ENCODE results near the gene OR2T1. TPM values are rescaled to one million over a fixed set of nuclear protein-coding genes. Genes with fewer than 3 reads are reported as not detected.

Gene OR2T1, protein sequence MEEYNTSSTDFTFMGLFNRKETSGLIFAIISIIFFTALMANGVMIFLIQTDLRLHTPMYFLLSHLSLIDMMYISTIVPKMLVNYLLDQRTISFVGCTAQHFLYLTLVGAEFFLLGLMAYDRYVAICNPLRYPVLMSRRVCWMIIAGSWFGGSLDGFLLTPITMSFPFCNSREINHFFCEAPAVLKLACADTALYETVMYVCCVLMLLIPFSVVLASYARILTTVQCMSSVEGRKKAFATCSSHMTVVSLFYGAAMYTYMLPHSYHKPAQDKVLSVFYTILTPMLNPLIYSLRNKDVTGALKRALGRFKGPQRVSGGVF
- not detected in 2 replicates for total RNA-seq
- polyA plus RNA-seq, result not detected in 2 replicates

DNA sequence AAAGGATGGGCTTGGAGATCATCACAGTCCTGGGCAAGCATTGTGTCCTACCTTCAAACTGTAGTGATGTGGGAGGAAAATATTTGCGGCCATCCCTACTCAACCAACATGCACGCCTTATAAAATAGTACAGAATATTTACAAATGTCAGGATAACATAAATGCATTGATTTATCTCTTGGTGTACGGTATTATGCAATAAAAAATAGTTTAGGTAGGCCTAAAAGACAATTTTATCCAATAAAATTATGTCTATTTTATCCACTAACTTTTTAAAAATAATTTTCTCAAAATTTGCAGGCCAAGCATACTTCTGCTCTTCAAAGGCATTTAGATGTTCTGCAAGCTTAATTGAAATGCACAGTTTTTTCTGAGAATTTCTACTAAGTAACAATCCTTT lies at the start of gene OR2T1:
TSS of gene OR2T1 (plus strand) at position 301 of the 400 bp plus-strand sequence. CDS start 3,100 bp downstream, outside the sequence.
- Histone ChIP-seq H3K27me3 (no peaks in the 10 kb centered on the region), H3K9me3 (ENCODE audit: low read depth) (peaks cover 3% of the 10 kb centered on the region), H3K27ac (no peak within 1 kb of the TSS), H3K36me3 (no peaks in the 10 kb centered on the region), H3K4me3 (no peak within 1 kb of the TSS), H3K4me1 (ENCODE audit: low read depth) (no peaks in the 10 kb centered on the region)
- TF ChIP-seq, protein P1, sequence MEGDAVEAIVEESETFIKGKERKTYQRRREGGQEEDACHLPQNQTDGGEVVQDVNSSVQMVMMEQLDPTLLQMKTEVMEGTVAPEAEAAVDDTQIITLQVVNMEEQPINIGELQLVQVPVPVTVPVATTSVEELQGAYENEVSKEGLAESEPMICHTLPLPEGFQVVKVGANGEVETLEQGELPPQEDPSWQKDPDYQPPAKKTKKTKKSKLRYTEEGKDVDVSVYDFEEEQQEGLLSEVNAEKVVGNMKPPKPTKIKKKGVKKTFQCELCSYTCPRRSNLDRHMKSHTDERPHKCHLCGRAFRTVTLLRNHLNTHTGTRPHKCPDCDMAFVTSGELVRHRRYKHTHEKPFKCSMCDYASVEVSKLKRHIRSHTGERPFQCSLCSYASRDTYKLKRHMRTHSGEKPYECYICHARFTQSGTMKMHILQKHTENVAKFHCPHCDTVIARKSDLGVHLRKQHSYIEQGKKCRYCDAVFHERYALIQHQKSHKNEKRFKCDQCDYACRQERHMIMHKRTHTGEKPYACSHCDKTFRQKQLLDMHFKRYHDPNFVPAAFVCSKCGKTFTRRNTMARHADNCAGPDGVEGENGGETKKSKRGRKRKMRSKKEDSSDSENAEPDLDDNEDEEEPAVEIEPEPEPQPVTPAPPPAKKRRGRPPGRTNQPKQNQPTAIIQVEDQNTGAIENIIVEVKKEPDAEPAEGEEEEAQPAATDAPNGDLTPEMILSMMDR (IDR thresholded peaks at IDR 0.05; ENCODE audit: low read depth, low read length), result no peak
- DNase-seq (ENCODE audit: low read depth in 1 of 2, low spot score in 1 of 2), result no peak

DNA sequence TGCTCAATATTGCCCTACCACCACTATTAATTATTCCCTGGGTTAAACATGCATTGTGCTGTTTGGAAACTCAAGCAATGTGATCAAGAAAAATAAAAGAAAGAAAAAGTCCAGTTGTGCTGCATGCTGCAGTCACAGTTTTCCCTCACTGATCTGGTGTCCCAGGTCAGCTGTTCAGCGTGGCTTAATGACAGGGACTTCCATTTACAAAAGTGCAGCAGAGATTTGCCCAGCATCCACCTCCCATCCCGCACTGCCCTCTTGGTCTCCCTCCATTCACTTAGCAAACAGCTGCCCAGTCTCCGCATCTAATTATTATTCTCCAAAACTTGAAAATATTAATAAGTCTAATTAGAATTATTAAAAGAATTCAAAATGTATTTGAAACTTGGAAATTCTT lies 43.4 kb upstream of the OR2T1 start:
- Histone ChIP-seq H3K9me3 (ENCODE audit: low read depth) (no peaks in the 10 kb centered on the region), H3K4me3 (no peak overlapping the region), H3K36me3 (no peaks in the 10 kb centered on the region), H3K27ac (no peak overlapping the region), H3K27me3 (no peaks in the 10 kb centered on the region), H3K4me1 (ENCODE audit: low read depth) (no peaks in the 10 kb centered on the region)
- DNase-seq (ENCODE audit: low read depth in 1 of 2, low spot score in 1 of 2), result no peak
- TF ChIP-seq, protein P1 (IDR thresholded peaks at IDR 0.05; ENCODE audit: low read depth, low read length), result no peak

DNA sequence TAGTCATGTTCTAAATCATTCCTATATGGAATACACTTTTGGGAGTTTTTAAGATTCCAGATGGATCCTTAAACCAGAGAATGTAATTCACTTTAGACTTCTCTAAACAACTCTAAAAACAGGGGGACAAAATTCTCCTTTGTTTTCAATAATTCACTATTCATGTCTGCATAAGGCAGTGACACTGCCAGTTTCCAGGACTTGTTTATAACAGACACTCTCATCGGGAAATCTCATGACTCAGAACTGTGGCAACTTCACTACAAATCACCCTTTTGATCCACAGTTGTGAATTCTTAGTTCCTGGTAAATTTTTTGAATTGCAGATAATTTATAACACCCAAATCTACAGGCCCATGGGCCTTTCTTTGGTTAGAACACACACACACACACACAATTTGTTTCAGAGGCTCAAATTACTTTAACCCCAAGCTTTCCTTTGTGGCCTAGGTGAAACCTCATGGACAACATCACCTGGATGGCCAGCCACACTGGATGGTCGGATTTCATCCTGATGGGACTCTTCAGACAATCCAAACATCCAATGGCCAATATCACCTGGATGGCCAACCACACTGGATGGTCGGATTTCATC lies 41.6 kb upstream of the OR2T1 start, which contains the start of gene OR2T4:
TSS of gene OR2T4 (plus strand) at position 545 of the 595 bp plus-strand sequence. CDS start at position 545, 0 bp downstream.
- Histone ChIP-seq H3K4me1 (ENCODE audit: low read depth) (no peaks in the 10 kb centered on the region), H3K27ac (no peak within 1 kb of the TSS), H3K4me3 (no peak within 1 kb of the TSS), H3K9me3 (ENCODE audit: low read depth) (no peaks in the 10 kb centered on the region), H3K27me3 (no peaks in the 10 kb centered on the region), H3K36me3 (no peaks in the 10 kb centered on the region)
- TF ChIP-seq, protein P1 (IDR thresholded peaks at IDR 0.05; ENCODE audit: low read depth, low read length), result no peak
- no peak for DNase-seq (ENCODE audit: low read depth in 1 of 2, low spot score in 1 of 2)

DNA sequence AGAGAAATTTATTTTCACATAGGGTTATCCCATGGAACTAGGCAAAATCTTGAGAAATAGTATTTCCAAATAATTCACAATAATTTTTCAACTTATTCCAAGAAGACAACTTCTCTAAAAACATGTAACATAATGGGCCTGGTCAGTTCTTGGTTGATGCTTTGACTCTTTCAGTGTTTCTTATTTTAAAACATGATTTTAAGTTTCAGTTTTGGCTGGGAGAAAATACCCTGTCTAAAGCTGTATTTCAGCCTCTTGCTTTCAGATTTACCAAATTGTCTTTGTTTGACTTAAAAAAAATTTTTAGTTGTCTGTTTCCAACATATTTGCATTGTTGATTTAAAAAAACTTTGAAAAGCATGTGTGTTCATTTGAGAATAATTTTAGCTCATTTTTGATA lies 36.2 kb upstream of the OR2T1 start:
- Histone ChIP-seq H3K4me3 (no peak overlapping the region), H3K27ac (no peak overlapping the region), H3K9me3 (ENCODE audit: low read depth) (no peaks in the 10 kb centered on the region), H3K27me3 (no peaks in the 10 kb centered on the region), H3K4me1 (ENCODE audit: low read depth) (no peaks in the 10 kb centered on the region), H3K36me3 (no peaks in the 10 kb centered on the region)
- DNase-seq (ENCODE audit: low read depth in 1 of 2, low spot score in 1 of 2), result no peak
- TF ChIP-seq, protein P1 (IDR thresholded peaks at IDR 0.05; ENCODE audit: low read depth, low read length), result no peak

DNA sequence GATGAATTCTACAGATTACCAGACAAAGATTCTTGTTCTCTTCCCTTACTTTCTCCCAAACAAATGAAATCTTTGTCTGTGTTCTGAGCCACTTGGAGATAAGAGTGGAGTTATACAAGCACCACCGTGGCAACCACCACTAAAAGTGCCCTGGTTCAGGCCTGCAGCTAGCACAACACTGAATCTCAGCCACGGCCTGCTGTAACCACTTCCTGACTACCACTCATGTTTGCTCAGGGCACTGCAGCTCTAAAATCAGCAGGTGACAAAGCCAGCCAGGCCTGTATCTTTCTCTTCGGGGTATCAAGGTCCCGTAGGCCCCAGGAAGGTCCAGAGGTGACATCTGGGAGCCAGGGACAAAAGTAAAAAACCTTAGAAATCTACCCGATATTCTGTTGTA lies 30.5 kb upstream of the OR2T1 start:
- no peaks in the 10 kb centered on the region for H3K27me3 ChIP-seq
- TF ChIP-seq, protein P1 (IDR thresholded peaks at IDR 0.05; ENCODE audit: low read depth, low read length), result no peak
- H3K9me3 ChIP-seq (ENCODE audit: low read depth), result no peaks in the 10 kb centered on the region

More for the DNA sequence above, 30.5 kb upstream of the OR2T1 start:
- Histone ChIP-seq H3K36me3 (no peaks in the 10 kb centered on the region), H3K4me3 (no peak overlapping the region), H3K4me1 (ENCODE audit: low read depth) (no peaks in the 10 kb centered on the region), H3K27ac (no peak overlapping the region)
- DNase-seq (ENCODE audit: low read depth in 1 of 2, low spot score in 1 of 2), result no peak

Data from cardiac muscle cell (in vitro differentiated cells and primary cell).